HG02852 (cell line): ENCODE results near the gene POU2AF2.

Source experiments
- ATAC-seq: cut with Tn5 transposase; IDR thresholded peaks from one replicate; pipeline ENCODE4 v1.9.1; 2021; ENCODE audit warnings: mild to moderate bottlenecking, moderate library complexity; ENCODE audit not compliant: unreplicated experiment

POU2AF2 gene

GRCh38 chr11:111327908-111328624 lies 82.5 kb downstream of the POU2AF2 start:
- ATAC-seq = no peak

GRCh38 chr11:111329306-111330204 lies 84.0 kb downstream of the POU2AF2 start:
- ATAC-seq = no peak

DNA sequence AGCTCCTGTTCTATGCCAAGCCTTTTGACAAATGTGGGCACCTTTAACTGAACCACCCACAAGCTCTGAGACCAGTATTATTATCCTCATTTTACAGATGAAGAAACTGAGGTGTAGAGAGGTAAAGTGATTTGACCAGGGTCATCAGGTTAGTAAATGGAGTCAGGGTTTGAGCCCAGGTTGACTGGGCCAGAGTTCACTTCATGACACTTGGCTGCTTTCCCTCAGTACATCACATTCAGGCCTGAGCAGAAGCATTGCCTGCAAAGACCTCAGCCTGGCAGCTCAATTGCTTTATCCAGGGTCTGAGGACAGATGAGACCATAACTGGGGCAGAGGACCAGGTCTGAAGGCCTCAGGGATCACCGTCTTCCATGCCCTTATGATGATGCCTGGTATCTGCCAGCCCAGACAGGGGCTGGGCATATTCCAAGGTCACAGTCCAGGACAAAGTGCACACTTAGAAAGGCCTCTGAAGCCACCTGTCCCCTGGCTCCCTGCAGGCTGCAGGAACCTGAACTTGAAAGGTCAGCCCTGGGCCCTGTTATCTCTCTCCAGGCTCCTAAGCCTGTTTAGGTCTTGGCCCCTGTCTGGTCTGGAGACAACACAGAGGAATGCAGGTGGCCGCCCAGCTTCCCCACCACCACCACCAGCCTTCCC lies 84.8 kb downstream of the POU2AF2 start:
- no peak for ATAC-seq

DNA sequence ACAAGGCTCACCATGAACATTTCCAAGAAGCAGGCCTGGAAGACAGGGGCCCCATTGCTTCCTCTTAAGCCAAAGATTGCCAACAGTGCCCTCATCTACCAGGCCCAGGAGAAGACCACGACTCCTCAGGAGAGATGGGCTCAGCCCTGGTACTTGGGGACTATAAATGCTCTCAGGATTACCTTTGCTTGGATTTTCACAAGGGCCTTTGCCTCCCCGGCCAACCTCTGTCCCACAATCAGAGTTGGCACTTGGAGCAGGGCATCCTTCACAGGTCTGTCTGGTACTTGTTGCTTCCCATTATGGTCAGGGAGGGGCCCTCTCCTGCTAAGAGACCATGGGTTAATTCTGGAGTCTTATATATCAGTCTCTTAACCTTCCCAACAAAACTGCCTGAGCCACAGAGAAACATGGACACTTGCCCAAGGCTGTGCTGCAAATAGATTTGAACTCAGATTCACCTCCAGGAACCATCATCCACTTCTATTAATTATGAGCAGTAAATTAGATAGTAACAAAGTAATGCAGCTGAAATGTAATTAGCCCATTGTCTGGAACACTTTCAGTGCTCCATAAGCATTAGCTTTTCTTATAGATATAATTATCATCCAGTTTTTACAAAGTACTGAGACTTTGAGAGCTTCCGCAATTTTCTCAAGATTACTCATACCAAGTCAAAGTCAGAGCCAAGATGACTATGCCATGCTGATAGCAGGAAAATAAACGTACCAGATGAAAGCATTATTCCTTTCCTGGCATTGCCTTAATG lies 86.4 kb downstream of the POU2AF2 start:
- no peak for ATAC-seq

- no peak for ATAC-seq
These were observed 89.3 kb downstream of the POU2AF2 start for GRCh38 chr11:111334532-111335502.

DNA sequence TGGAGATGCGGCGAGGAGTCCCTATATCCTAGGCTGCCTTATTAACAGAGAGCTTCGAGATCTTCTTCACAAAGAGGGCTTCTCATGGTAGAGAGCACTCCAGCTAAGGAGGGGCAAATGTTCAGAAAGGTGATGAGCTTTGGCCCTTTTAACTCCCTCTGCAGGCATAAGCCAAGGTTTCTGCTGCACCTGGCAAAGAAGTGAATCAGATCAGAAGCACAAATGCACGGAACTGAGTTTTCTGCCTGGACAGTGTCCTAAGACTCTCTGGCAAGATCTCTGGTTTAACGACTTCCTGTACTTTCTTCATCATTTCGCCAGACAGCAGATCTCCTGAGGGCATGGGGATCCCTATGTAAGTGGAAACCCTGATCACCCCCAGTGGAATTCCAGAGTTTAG lies 90.0 kb downstream of the POU2AF2 start:
- ATAC-seq = no peak
